Ovary (tissue), 3 donors: ENCODE data around the gene ALDOA.

ENCODE experiments used
- EP300 ChIP-seq: sonication (generic); formaldehyde crosslinking; IDR thresholded peaks from one replicate; pipeline ENCODE4 v1.6.1; 2017; ENCODE audit warnings: antibody characterized with exemption
- POLR2A ChIP-seq: fragments of 450-650 bp; IDR thresholded peaks from one replicate; pipeline ENCODE4 v1.6.1; 2017; ENCODE audit warnings: antibody characterized with exemption, mild to moderate bottlenecking, moderate library complexity
- TF ChIP-seq, protein P1 (sequence below), 3 donors: fragments of 450-650 bp in 2 of 3; fragments of 200-600 bp in 1 of 3; IDR thresholded peaks; one replicate each; pipeline versions ENCODE4 v1.5.1 to v1.8.0; 2016 to 2022; ENCODE audit warnings: antibody characterized with exemption in 3 of 3, mild to moderate bottlenecking in 1 of 3
- donor health status: DM: no; HTN: no; CAD: no.

DNA sequence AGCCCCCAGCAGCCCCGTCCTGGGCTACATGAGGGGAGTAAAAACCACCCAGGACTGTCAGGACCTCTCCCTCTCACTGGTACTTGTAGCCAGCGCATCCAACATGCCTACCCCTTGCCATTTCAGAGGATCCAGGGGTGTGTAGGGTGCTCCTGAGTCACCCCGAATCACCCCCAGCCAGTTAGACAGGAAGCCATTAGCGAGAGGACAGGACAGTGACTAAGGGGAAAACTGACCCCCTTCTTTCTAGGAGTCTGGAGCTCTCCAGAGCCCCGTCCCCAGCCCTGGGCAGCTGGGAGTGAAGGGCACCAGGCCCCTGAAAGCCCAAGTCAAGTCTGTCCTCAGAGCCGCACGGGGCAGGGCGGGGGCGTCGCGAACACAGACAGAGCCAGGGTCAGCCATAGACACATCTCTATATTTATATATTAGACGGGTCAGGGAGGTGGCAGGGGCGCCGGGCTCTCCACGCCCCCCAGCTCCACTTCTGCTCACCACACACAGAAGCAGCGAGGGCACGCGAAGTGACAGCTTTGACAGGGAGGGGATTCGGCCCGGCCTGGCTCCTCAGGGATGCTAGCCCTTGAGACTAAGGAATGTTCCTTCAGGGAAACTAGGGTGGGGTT lies 48.3 kb downstream of the ALDOA start:
- TF ChIP-seq EP300 (no peak), POLR2A (no peak)
- TF ChIP-seq, protein P1, sequence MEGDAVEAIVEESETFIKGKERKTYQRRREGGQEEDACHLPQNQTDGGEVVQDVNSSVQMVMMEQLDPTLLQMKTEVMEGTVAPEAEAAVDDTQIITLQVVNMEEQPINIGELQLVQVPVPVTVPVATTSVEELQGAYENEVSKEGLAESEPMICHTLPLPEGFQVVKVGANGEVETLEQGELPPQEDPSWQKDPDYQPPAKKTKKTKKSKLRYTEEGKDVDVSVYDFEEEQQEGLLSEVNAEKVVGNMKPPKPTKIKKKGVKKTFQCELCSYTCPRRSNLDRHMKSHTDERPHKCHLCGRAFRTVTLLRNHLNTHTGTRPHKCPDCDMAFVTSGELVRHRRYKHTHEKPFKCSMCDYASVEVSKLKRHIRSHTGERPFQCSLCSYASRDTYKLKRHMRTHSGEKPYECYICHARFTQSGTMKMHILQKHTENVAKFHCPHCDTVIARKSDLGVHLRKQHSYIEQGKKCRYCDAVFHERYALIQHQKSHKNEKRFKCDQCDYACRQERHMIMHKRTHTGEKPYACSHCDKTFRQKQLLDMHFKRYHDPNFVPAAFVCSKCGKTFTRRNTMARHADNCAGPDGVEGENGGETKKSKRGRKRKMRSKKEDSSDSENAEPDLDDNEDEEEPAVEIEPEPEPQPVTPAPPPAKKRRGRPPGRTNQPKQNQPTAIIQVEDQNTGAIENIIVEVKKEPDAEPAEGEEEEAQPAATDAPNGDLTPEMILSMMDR (IDR thresholded peaks at IDR 0.05), result no peak
